Measurements from ENCODE around the gene GATAD2A.

The GATAD2A gene

GRCh38 chr19:19459707-19460251 is 54.3 kb downstream of the GATAD2A start:
- H3K27ac ChIP-seq (replicated peaks): peak overlapping the region; percentile 67
- H3K4me3 ChIP-seq (replicated peaks; ENCODE audit: insufficient read depth, low read length): no peak overlapping the region
- TF ChIP-seq, protein P1, sequence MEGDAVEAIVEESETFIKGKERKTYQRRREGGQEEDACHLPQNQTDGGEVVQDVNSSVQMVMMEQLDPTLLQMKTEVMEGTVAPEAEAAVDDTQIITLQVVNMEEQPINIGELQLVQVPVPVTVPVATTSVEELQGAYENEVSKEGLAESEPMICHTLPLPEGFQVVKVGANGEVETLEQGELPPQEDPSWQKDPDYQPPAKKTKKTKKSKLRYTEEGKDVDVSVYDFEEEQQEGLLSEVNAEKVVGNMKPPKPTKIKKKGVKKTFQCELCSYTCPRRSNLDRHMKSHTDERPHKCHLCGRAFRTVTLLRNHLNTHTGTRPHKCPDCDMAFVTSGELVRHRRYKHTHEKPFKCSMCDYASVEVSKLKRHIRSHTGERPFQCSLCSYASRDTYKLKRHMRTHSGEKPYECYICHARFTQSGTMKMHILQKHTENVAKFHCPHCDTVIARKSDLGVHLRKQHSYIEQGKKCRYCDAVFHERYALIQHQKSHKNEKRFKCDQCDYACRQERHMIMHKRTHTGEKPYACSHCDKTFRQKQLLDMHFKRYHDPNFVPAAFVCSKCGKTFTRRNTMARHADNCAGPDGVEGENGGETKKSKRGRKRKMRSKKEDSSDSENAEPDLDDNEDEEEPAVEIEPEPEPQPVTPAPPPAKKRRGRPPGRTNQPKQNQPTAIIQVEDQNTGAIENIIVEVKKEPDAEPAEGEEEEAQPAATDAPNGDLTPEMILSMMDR (IDR thresholded peaks at IDR 0.05; ENCODE audit: insufficient read depth, low read length): no peak
- TF ChIP-seq POLR2AphosphoS5 (IDR thresholded peaks at IDR 0.05; ENCODE audit: low read depth): peak; percentile 16; the same call in 1 of the 2 replicates
- 0 out of 2 replicates have a peak, but pooled peaks have one; percentile 12 for TF ChIP-seq SPI1 (IDR thresholded peaks at IDR 0.05; ENCODE audit: borderline replicate concordance, low read depth)
- TF ChIP-seq GABPA (IDR thresholded peaks at IDR 0.05; ENCODE audit: low read depth): peak; percentile 53
- TF ChIP-seq REST (IDR thresholded peaks at IDR 0.05; ENCODE audit: insufficient replicate concordance, low read depth): no peak
- H3K27me3 ChIP-seq (ENCODE audit: insufficient read depth, poor library complexity, severe bottlenecking): no peaks in the 10 kb centered on the region
- DNase-seq (ENCODE audit: low read depth in 1 of 2, low spot score in 1 of 2): peak; percentile 45 to 76

DNA sequence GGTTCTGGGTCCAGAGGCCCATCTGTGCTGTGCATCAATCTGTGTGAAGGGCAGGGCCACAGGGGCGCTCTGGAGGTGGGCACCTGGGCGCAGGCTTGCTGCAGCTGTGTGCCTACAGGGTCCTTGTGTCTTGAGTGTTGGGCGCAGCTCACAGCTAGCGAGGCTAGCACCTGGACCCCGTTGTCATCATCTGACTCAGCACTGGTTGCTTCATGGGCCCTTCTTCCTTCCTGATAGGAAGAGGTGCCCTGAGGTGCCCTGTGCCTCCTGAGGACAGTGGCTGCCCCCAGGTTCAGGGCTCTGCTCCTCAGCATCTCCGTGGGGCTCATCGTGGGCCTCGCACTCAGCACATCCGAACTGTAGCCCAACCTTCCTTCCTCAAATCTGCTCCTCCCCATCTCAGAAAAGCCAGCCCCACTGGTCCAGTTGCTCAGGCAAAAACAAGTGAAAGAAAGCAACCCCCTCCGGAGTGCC is 54.8 kb downstream of the GATAD2A start:
- Histone ChIP-seq H3K27ac (replicated peaks) (peak overlapping the region; percentile 67), H3K27me3 (ENCODE audit: insufficient read depth, poor library complexity, severe bottlenecking) (no peaks in the 10 kb centered on the region), H3K4me3 (replicated peaks; ENCODE audit: insufficient read depth, low read length) (no peak overlapping the region)
- peak; percentile 45 for DNase-seq (ENCODE audit: low read depth in 1 of 2, low spot score in 1 of 2)
- TF ChIP-seq SPI1 (IDR thresholded peaks at IDR 0.05; ENCODE audit: borderline replicate concordance, low read depth) (no peak), GABPA (IDR thresholded peaks at IDR 0.05; ENCODE audit: low read depth) (no peak), POLR2AphosphoS5 (IDR thresholded peaks at IDR 0.05; ENCODE audit: low read depth) (no peak; the same call in 1 of the 2 replicates), REST (IDR thresholded peaks at IDR 0.05; ENCODE audit: insufficient replicate concordance, low read depth) (no peak)
- TF ChIP-seq, protein P1 (IDR thresholded peaks at IDR 0.05; ENCODE audit: insufficient read depth, low read length): no peak

DNA sequence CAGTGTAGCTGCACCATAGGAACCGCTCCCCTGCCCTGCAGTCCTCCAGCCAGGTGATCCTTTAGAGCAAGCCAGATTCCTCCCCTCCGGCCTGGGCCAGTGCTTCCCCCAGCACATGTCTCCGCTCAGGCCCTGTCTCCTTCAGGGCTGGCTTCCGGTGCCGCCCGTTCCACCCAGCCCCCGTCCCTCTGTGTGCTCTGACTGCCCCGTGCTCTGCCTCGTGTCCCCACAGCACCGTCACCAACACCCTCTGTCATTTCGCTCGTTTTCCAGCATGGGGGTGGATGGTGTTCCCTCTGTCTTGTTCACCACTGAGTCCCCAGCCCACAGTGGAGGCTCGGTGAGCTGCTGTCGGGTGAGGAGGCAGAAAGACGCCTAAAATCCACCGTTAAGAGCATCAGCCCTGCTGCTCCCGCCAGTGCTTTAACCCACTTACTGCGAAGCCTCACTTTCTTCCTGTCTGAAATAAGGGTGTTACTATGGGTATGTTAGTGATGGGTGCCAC is 55.3 kb downstream of the GATAD2A start:
- Histone ChIP-seq H3K27ac (replicated peaks) (peak overlapping the region; percentile 67), H3K4me3 (replicated peaks; ENCODE audit: insufficient read depth, low read length) (no peak overlapping the region), H3K27me3 (ENCODE audit: insufficient read depth, poor library complexity, severe bottlenecking) (no peaks in the 10 kb centered on the region)
- TF ChIP-seq SPI1 (IDR thresholded peaks at IDR 0.05; ENCODE audit: borderline replicate concordance, low read depth) (no peak), POLR2AphosphoS5 (IDR thresholded peaks at IDR 0.05; ENCODE audit: low read depth) (no peak), REST (IDR thresholded peaks at IDR 0.05; ENCODE audit: insufficient replicate concordance, low read depth) (no peak), GABPA (IDR thresholded peaks at IDR 0.05; ENCODE audit: low read depth) (no peak)
- TF ChIP-seq, protein P1 (IDR thresholded peaks at IDR 0.05; ENCODE audit: insufficient read depth, low read length): no peak
- DNase-seq (ENCODE audit: low read depth in 1 of 2, low spot score in 1 of 2): no peak
